ENCODE data around the gene TTLL11.
"Not testable (repeated sequence)": the region's sequence is repeated elsewhere in the genome, so short reads cannot be mapped to it uniquely, and the experiment has no call there.

TTLL11 gene

GRCh38 chr9:122004589-122004988, 88.5 kb downstream of the TTLL11 start:
- DNase-seq (ENCODE audit: low spot score) = no peak

DNA sequence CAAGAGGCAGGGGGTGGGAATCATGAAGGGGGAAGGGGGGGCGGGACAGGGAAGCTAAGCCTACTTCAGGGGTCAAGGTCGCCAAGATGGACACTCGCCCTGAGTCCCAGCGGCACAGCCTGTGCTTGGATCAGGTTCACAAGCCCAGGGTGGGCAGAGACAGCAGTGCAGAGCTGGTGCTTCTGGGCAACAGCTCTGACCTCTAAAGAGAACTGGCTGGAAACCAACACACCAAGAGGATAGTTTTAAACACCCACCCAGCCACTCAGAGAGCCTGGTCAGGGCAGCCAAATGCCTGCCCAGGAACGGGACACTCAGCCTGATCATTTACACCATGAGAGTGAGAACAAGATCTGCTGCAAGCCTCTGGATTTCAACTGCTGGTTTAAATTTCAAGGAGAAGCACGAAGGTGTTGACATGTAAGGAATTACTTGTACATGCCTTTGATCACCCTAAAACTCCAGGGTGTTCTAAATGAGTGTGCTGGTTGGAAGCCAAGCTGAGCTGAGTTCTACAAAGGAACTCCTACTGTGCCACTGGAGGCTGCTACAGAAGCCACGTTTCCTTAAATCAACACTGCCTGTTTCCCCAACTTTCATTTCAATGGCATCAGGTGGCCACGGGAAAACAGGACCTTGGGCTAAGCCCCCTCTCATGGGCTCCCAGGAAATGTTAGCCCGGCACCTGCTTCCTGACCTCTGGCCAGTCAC, 91.5 kb downstream of the TTLL11 start:
- no peak for DNase-seq (ENCODE audit: low spot score)

DNA sequence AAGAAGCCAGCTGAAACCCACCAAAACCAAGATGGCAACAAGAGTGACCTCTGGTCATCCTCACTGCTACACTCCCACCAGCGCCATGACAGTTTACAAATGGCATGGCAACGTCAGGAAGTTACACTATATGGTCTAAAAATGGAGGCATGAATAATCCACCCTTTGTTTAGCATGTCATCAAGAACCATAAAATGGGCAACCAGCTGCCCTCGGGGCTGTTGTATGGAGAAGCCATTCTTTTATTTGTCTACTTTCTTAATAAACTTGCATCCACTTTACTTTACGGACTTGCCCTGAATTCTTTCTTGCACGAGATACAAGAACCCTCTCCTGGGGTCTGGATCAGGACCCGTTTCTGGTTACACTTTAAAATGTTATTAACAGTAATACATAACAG, 92.6 kb downstream of the TTLL11 start:
- DNase-seq (ENCODE audit: low spot score) = not testable (repeated sequence)

GRCh38 chr9:121999556-121999955, 93.6 kb downstream of the TTLL11 start:
- DNase-seq (ENCODE audit: low spot score) = no peak

DNA sequence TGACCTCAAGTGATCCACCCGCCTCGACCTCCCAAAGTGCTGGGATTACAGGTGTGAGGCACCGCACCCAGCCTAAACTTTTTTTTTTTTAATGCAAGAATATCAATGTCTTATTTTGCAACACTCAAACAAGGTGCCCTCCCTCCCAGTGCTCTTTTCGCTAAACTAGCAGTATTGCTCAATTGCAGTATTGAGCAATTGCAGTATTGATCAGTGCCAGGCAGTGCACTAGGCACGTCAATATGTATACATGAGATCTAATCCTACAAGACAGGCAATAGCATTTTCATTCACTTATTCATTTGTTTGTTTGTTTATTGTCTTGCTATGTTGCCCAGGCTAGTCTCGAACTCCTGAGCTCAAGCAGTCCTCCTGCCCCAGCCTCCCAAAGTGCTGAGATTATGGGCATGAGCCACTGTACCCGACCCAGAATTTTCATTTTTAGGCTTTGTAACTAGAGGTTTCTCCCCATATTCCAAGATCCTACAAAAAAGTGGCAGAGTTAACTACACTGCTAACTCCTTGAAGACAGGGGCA, 94.5 kb downstream of the TTLL11 start:
- DNase-seq (ENCODE audit: low spot score) = no peak

- DNase-seq (ENCODE audit: low spot score) = no peak
Measured at GRCh38 chr9:121997791-121998190, 95.3 kb downstream of the TTLL11 start.

- no peak for DNase-seq (ENCODE audit: low spot score)
Measured at GRCh38 chr9:121996783-121997182, 96.3 kb downstream of the TTLL11 start.

DNA sequence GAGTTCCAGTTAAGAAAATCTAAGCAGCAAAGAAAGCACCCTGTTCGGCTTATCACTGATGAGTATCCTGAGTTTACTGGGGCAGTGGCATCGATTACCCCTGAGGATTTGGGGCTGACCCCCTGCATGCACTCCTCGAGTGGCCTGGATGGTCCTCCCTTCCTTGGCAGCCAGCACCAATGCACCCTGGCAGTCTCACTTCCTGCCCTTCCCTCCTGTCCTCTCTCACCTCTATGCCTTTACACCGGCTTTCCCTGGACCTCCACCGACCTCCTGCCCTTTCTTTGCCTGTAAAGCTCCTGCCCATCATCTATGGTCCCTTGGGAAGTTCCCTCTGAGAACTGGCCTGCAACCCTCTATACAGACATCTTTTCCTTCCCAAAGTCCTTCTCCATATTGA, 97.1 kb downstream of the TTLL11 start:
- no peak for DNase-seq (ENCODE audit: low spot score)

GRCh38 chr9:121992571-121993212, 100.4 kb downstream of the TTLL11 start:
- DNase-seq (ENCODE audit: low spot score) = no peak

DNA sequence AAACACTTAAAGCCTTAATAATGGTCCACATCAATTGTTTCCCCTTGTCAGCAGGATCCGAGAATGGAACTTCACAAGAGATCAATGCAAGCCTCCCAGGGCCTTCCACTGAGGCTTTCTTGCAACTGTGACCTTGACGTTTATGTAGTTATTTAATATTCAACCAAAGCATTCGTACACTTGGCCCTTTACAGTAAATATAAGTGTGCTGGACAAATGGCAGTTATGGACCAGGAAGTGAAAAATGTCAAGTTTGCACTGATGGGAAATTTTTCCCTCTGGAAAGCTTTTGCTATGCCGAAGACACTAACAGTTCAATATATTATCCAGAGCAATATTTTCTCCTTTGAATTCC, 101.8 kb downstream of the TTLL11 start:
- DNase-seq (ENCODE audit: low spot score) = no peak

GRCh38 chr9:121990600-121991306, 102.4 kb downstream of the TTLL11 start:
- DNase-seq (ENCODE audit: low spot score) = no peak

GRCh38 chr9:121989010-121989409, 104.1 kb downstream of the TTLL11 start:
- no peak for DNase-seq (ENCODE audit: low spot score)

- no peak for DNase-seq (ENCODE audit: low spot score)
Measured at GRCh38 chr9:121987314-121987713, 105.8 kb downstream of the TTLL11 start.

DNA sequence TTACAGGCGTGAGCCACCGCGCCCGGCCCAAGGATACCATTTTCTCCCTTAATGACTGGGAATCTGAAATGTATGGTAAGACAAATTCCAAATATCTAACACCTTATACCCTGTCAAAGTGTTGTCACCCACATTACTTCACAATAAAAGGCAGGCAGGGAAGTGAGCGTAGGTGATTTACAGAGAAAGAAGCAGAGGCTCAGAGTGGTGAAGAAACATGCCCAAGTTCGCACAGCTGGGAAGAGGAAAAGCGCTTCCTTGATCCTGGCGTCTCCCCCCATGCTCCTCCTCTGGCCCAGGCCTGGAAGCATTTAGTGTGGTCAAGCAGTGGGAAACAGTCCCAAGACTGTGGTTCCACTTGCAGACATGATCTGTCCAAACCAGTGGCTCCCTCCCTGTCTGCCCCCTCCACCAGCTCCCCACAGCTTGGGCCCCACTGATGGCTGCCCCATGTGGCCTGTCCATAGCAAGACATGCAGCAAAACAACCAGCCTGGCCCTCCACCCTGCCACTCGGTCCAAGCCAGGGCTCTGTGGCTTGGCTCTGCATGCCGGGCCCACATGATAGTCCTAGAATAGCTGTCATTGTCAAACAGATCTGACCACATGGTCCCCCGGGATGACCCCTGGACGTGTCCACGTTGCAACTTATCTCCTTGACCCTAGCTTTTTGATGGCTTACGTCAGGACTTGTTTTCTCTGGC, 107.2 kb downstream of the TTLL11 start:
- DNase-seq (ENCODE audit: low spot score) = no peak

- no peak for DNase-seq (ENCODE audit: low spot score)
Measured at GRCh38 chr9:121984726-121985402, 108.2 kb downstream of the TTLL11 start.

DNA sequence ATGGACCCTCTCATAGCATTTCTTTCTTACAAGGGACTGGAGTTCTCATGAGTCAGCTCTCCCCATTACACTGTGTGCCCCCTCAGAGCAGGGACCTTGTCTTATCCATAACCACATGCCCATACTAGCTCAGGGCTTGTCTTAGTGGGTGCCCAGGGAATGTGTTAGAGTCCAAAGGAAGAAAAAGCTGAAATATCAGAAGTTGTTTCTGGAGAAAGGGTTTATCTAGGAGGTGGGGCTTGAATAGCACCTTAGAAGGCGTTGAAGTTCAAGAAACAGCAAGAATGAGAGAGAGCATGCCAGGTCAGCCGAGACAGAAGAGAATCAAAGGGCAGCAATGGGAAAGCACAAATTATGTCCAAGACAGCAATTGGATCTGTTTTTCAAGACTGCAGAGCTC, 109.4 kb downstream of the TTLL11 start:
- DNase-seq (ENCODE audit: low spot score) = no peak

DNA sequence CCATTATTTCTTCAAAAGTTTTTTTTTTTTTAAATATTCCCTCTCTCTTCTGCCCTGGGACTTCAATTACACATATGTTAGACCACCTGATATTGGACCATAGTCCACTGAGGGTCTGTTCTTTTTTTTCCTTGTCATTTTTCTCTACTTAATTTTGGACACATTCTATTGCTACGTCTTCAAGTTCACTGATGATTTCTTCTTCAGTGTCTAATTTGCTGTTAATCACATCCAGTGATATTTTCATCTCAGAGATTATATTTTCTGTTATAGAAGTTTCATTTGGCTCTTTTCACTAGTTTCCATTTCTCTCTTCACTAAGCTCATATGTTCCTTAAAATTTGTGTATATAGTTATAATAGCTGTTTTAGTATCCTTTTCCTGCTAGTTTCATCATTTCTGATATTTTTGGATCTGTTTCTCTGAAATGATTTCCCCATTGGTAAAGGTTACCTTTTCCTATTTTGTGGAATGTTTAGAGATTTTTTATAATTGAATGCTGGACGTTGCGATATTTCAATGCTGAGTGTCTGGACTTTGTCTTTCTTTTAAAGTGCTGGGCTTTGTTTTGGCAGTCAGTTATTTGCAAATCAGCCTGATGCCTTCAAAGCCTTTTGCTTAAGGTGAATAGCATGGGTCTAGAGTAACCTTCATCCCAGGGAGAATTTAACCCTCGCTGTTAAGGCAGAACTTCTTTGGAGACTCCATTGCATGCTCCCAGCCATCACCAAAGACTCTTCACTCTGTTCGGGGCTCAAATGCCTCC, 111.8 kb downstream of the TTLL11 start:
- DNase-seq (ENCODE audit: low spot score) = no peak

GRCh38 chr9:121980665-121981064, 112.4 kb downstream of the TTLL11 start:
- DNase-seq (ENCODE audit: low spot score) = not testable (repeated sequence)

GRCh38 chr9:121979736-121980135, 113.4 kb downstream of the TTLL11 start:
- DNase-seq (ENCODE audit: low spot score) = no peak

GRCh38 chr9:121976751-121977150, 116.4 kb downstream of the TTLL11 start:
- no peak for DNase-seq (ENCODE audit: low spot score)

GRCh38 chr9:121975801-121976277, 117.3 kb downstream of the TTLL11 start:
- DNase-seq (ENCODE audit: low spot score) = no peak
